Breast epithelium (tissue), 4 donors: ENCODE results near the gene TNNI3. TPM values are rescaled to one million over a fixed set of nuclear protein-coding genes. Genes with fewer than 3 reads are reported as not detected.

ENCODE experiments used
- DNase-seq, 2 donors: peaks; one replicate each; pipeline ENCODE4 v3.0.0-alpha.2; 2019; ENCODE audit warnings: low spot score in 2 of 2
- H3K27ac ChIP-seq, 2 donors: fragments of 200-600 bp; sonication (generic) in 1 of 2; one replicate each; pipeline ENCODE4 v1.5.1; 2016 to 2019; ENCODE audit warnings: mild to moderate bottlenecking in 1 of 2
- H3K27me3 ChIP-seq, 2 donors: fragments of 200-600 bp; sonication (generic) in 1 of 2; one replicate each; pipeline versions ENCODE4 v1.5.1 to v1.6.0; 2017 to 2019; ENCODE audit warnings: control low read depth in 1 of 2, mild to moderate bottlenecking in 1 of 2
- H3K36me3 ChIP-seq: fragments of 200-600 bp; one replicate; pipeline ENCODE4 v1.5.1; 2019
- H3K4me1 ChIP-seq, 2 donors: fragments of 200-600 bp; sonication (generic); one replicate each; pipeline ENCODE4 v1.5.1; 2016 to 2019; ENCODE audit warnings: control low read depth in 1 of 2
- H3K4me3 ChIP-seq, 3 donors: fragments of 200-600 bp; sonication (generic); 1 replicate in 2 of 3; 2 replicates in 1 of 3; pipeline ENCODE4 v1.5.1; 2016 to 2019; ENCODE audit warnings: mild to moderate bottlenecking in 3 of 3, moderate library complexity in 2 of 3
- H3K9me3 ChIP-seq, 2 donors: fragments of 200-600 bp; sonication (generic) in 1 of 2; one replicate each; pipeline ENCODE4 v1.5.1; 2016 to 2019; ENCODE audit warnings: control low read depth in 1 of 2
- CTCF ChIP-seq, 3 donors: fragments of 450-650 bp; IDR thresholded peaks; one replicate each; pipeline ENCODE4 v1.5.1; 2016 to 2017; ENCODE audit warnings: antibody characterized with exemption in 3 of 3, mild to moderate bottlenecking in 3 of 3, moderate library complexity in 3 of 3
- POLR2A ChIP-seq: fragments of 450-650 bp; IDR thresholded peaks from one replicate; pipeline ENCODE4 v1.6.1; 2016; ENCODE audit warnings: antibody characterized with exemption, mild to moderate bottlenecking, moderate library complexity
- POLR2AphosphoS5 ChIP-seq, 3 donors: sonication (generic); formaldehyde crosslinking; IDR thresholded peaks; one replicate each; pipeline ENCODE4 v1.6.1; 2017; ENCODE audit warnings: antibody characterized with exemption in 3 of 3
- intact Hi-C: fragments of 100-400 bp; cut with DNase I; formaldehyde crosslinking; loops from one replicate; pipeline ENCODE4 v1.15.1; 2023; ENCODE audit warnings: low total_unique reads
- total RNA-seq, 3 donors: library from RNA; depleted of rRNA; stranded (reverse); fragments of >200 nt; gene quantifications; one replicate each; pipeline ENCODE4 v1.1.0, GENCODE V29; 2016

TNNI3 gene
- total RNA-seq, 3 donors from 2014 or later = 2.6 TPM; not detected in 2

GRCh38 chr19:55105237-55105636, 52.3 kb downstream of the TNNI3 start:
- no peaks in the 10 kb centered on the region for H3K4me1 ChIP-seq
- no peak overlapping the region for H3K27ac ChIP-seq
- H3K9me3 ChIP-seq = peaks cover 4 to 6% of the 10 kb centered on the region in 2 donors
- H3K27me3 ChIP-seq = no peaks in the 10 kb centered on the region
- intact Hi-C loops = no loop called here
- no peaks in the 10 kb centered on the region for H3K36me3 ChIP-seq
- no peak overlapping the region for H3K4me3 ChIP-seq
- DNase-seq = no peak
- no peak for TF ChIP-seq POLR2A
- TF ChIP-seq POLR2AphosphoS5 (IDR thresholded peaks at IDR 0.05) = no peak
- no peak for TF ChIP-seq CTCF (IDR thresholded peaks at IDR 0.05)

GRCh38 chr19:55103190-55103589, 54.3 kb downstream of the TNNI3 start:
- Histone ChIP-seq H3K36me3 (no peaks in the 10 kb centered on the region), H3K9me3 (peaks cover 4 to 6% of the 10 kb centered on the region in 2 donors), H3K4me1 (no peaks in the 10 kb centered on the region), H3K27me3 (no peaks in the 10 kb centered on the region), H3K4me3 (no peak overlapping the region), H3K27ac (no peak overlapping the region)
- TF ChIP-seq POLR2A (no peak), CTCF (IDR thresholded peaks at IDR 0.05) (no peak), POLR2AphosphoS5 (IDR thresholded peaks at IDR 0.05) (no peak)
- DNase-seq = no peak
- intact Hi-C loops = no loop called here

Other genes starting within 250 kb of the TNNI3 start
- not detected for gene NLRP7, start 210.2 kb downstream of the TNNI3 start, total RNA-seq
- gene NLRP2, start 191.4 kb downstream of the TNNI3 start, total RNA-seq = 1 to 10 TPM in 2 of 3 donors, not detected in 1; 4.3 to 8.5 TPM
- not detected for gene GP6, start 119.5 kb downstream of the TNNI3 start, total RNA-seq
- gene RDH13, start 94.6 kb downstream of the TNNI3 start, total RNA-seq = 10 to 100 TPM; 11.4 to 33.4 (median 22.3) TPM
- 10 to 100 TPM in 2 of 3 donors, 1 to 10 TPM in 1; 2.4 to 51.1 (median 50.1) TPM for gene EPS8L1, start 81.9 kb downstream of the TNNI3 start, total RNA-seq
- 100 to 1,000 TPM in 1 of 3 donors, 10 to 100 TPM in 2; 68.3 to 148 (median 91.7) TPM for gene PPP1R12C, start 40.1 kb downstream of the TNNI3 start, total RNA-seq
- 1 to 10 TPM in 2 of 3 donors, not detected in 1; 3.7 to 7.2 TPM for gene TNNT1, start 8.5 kb downstream of the TNNI3 start, total RNA-seq
- gene DNAAF3, start 8.9 kb upstream of the TNNI3 start, total RNA-seq = 1 to 10 TPM in 2 of 3 donors, not detected in 1; 4.7 to 4.9 TPM
- gene SYT5, start 22.6 kb upstream of the TNNI3 start, total RNA-seq = under 1 TPM in 1 of 3 donors, not detected in 2; under 0.01 TPM
- 10 to 100 TPM in 1 of 3 donors, 1 to 10 TPM in 1, under 1 TPM in 1; 0.73 to 10.2 (median 2.1) TPM for gene PTPRH, start 51.8 kb upstream of the TNNI3 start, total RNA-seq
- 1 to 10 TPM in 2 of 3 donors, under 1 TPM in 1; 0.80 to 3.6 (median 1.6) TPM for gene TMEM86B, start 71.0 kb upstream of the TNNI3 start, total RNA-seq
- 10 to 100 TPM; 23.8 to 31.5 (median 28.2) TPM for gene PPP6R1, start 101.3 kb upstream of the TNNI3 start, total RNA-seq
- gene HSPBP1, start 122.4 kb upstream of the TNNI3 start, total RNA-seq = 10 to 100 TPM; 13.3 to 36.1 (median 32.6) TPM
- 1 to 10 TPM in 2 of 3 donors, not detected in 1; 2.5 to 4.6 TPM for gene BRSK1, start 126.3 kb upstream of the TNNI3 start, total RNA-seq
- 10 to 100 TPM in 1 of 3 donors, 1 to 10 TPM in 2; 1.6 to 11.8 (median 3.1) TPM for gene TMEM150B, start 167.6 kb upstream of the TNNI3 start, total RNA-seq
- 10 to 100 TPM in 2 of 3 donors, 1 to 10 TPM in 1; 6.1 to 20.8 (median 18.4) TPM for gene KMT5C, start 182.1 kb upstream of the TNNI3 start, total RNA-seq
- 1 to 10 TPM in 1 of 3 donors, under 1 TPM in 1, not detected in 1; 0.73 to 1.3 TPM for gene COX6B2, start 197.0 kb upstream of the TNNI3 start, total RNA-seq
- gene GARIN5B, start 205.5 kb upstream of the TNNI3 start, total RNA-seq = not detected
- gene IL11, start 212.7 kb upstream of the TNNI3 start, total RNA-seq = 1 to 10 TPM in 1 of 3 donors, under 1 TPM in 1, not detected in 1; 0.29 to 1.3 TPM
- not detected for gene TMEM190, start 219.1 kb upstream of the TNNI3 start, total RNA-seq
- gene TMEM238, start 226.6 kb upstream of the TNNI3 start, total RNA-seq = 10 to 100 TPM in 1 of 3 donors, 1 to 10 TPM in 2; 4.5 to 12.7 (median 9.8) TPM
- gene RPL28, start 228.2 kb upstream of the TNNI3 start, total RNA-seq = 100 to 1,000 TPM; 462 to 673 (median 471) TPM